WTC11 (cell line): Measurements from ENCODE around the gene BAIAP3. TPM values are rescaled to one million over a fixed set of nuclear protein-coding genes. Genes with fewer than 3 reads are reported as not detected.

Experiments used
- ATAC-seq: fragments of 200-7000 bp; cut with Tn5 transposase; 2 replicates; pipeline ENCODE4 v1.10.0; 2021; ENCODE audit warnings: mild to moderate bottlenecking, moderate library complexity
- CTCF ChIA-PET: fragments of 300-600 bp; sonication (Branson Sonifier 250); formaldehyde crosslinking; loops from one replicate; lab custom pipeline; 2021; ENCODE audit warnings: antibody characterized with exemption; lab: Charles Lee
- POLR2A ChIA-PET: fragments of 350-600 bp; sonication (Branson Sonifier 250); formaldehyde crosslinking; loops from one replicate; lab custom pipeline; 2021; ENCODE audit warnings: antibody characterized with exemption; lab: Charles Lee
- DNase-seq: peaks from one replicate; pipeline ENCODE4 v3.0.0; 2021; ENCODE audit warnings: low spot score
- H3K27ac Mint-ChIP-seq: 2 replicates; pipeline ENCODE4 v1.8.0; 2021; ENCODE audit warnings: mixed read lengths
- H3K27me3 Mint-ChIP-seq: 2 replicates; pipeline ENCODE4 v1.8.0; 2021; ENCODE audit warnings: low read depth, mild to moderate bottlenecking, moderate library complexity, mixed read lengths
- H3K36me3 Mint-ChIP-seq: 2 replicates; pipeline ENCODE4 v1.8.0; 2021; ENCODE audit warnings: mixed read lengths
- H3K4me1 Mint-ChIP-seq: 2 replicates; pipeline ENCODE4 v1.8.0; 2022; ENCODE audit warnings: mixed read lengths
- H3K4me3 Mint-ChIP-seq: 2 replicates; pipeline ENCODE4 v1.8.0; 2021; ENCODE audit warnings: mild to moderate bottlenecking, moderate library complexity, mixed read lengths
- H3K9me3 Mint-ChIP-seq: 2 replicates; pipeline ENCODE4 v1.8.0; 2021; ENCODE audit warnings: mixed read lengths
- ATF1 ChIP-seq: sonication (generic); formaldehyde crosslinking; IDR thresholded peaks from 2 replicates; pipeline ENCODE4 v1.8.1; 2023; ENCODE audit warnings: mild to moderate bottlenecking, moderate library complexity, missing genetic modification reagents
- FOXJ3 ChIP-seq: sonication (generic); formaldehyde crosslinking; IDR thresholded peaks from 2 replicates; pipeline ENCODE4 v1.9.0; 2021; ENCODE audit warnings: missing genetic modification reagents, mild to moderate bottlenecking, borderline replicate concordance
- FOXP1 ChIP-seq: sonication (generic); formaldehyde crosslinking; IDR thresholded peaks from 2 replicates; pipeline ENCODE4 v1.8.0; 2022; ENCODE audit warnings: missing genetic modification reagents, mild to moderate bottlenecking, moderate library complexity, borderline replicate concordance
- GRHL2 ChIP-seq: fragments of 250-450 bp; sonication (Bioruptor Pico); IDR thresholded peaks from 2 replicates; pipeline ENCODE4 v1.8.0; 2022; ENCODE audit warnings: mild to moderate bottlenecking, moderate library complexity; ENCODE audit not compliant: insufficient replicate concordance, severe bottlenecking
- HMGA2 ChIP-seq: fragments of 250-450 bp; sonication (Bioruptor Pico); IDR thresholded peaks from 2 replicates; pipeline ENCODE4 v1.4.0; 2021; ENCODE audit warnings: mild to moderate bottlenecking, moderate library complexity
- JAZF1 ChIP-seq: fragments of 250-450 bp; sonication (Bioruptor Pico); IDR thresholded peaks from 2 replicates; pipeline ENCODE4 v1.9.0; 2021; ENCODE audit warnings: moderate library complexity, mild to moderate bottlenecking, inconsistent platforms
- KAT7 ChIP-seq: sonication (generic); formaldehyde crosslinking; IDR thresholded peaks from 2 replicates; pipeline ENCODE4 v1.8.1; 2023; ENCODE audit warnings: missing genetic modification reagents, mild to moderate bottlenecking, borderline replicate concordance
- MYBL2 ChIP-seq: sonication (generic); formaldehyde crosslinking; IDR thresholded peaks from 2 replicates; pipeline ENCODE4 v1.8.1; 2023; ENCODE audit warnings: mild to moderate bottlenecking, moderate library complexity, missing genetic modification reagents
- SMAD3 ChIP-seq: sonication (generic); formaldehyde crosslinking; IDR thresholded peaks from 2 replicates; pipeline ENCODE4 v1.8.0; 2022; ENCODE audit warnings: missing genetic modification reagents, mild to moderate bottlenecking, borderline replicate concordance
- TP53 ChIP-seq: sonication (generic); formaldehyde crosslinking; IDR thresholded peaks from 2 replicates; pipeline ENCODE4 v1.8.1; 2023; ENCODE audit warnings: mild to moderate bottlenecking, missing genetic modification reagents
- ZNF121 ChIP-seq: sonication (generic); formaldehyde crosslinking; IDR thresholded peaks from 2 replicates; pipeline ENCODE4 v1.8.0; 2023; ENCODE audit warnings: missing genetic modification reagents
- ZNF232 ChIP-seq: sonication (generic); formaldehyde crosslinking; IDR thresholded peaks from 2 replicates; pipeline ENCODE4 v1.8.0; 2022; ENCODE audit warnings: mild to moderate bottlenecking, missing genetic modification reagents
- ZNF317 ChIP-seq: sonication (generic); formaldehyde crosslinking; IDR thresholded peaks from 2 replicates; pipeline ENCODE4 v1.8.1; 2023; ENCODE audit warnings: low read depth, mild to moderate bottlenecking, moderate library complexity, missing genetic modification reagents, borderline replicate concordance
- ZNF671 ChIP-seq: fragments of 250-450 bp; sonication (Bioruptor Pico); IDR thresholded peaks from 2 replicates; pipeline ENCODE4 v1.8.0; 2021; ENCODE audit warnings: mild to moderate bottlenecking
- total RNA-seq: library from RNA; stranded (reverse); gene quantifications from 3 replicates; pipeline ENCODE4 v1.2.3, GENCODE V29; 2021
- TF ChIP-seq, protein P1 (sequence below): sonication (generic); formaldehyde crosslinking; IDR thresholded peaks from 2 replicates; pipeline ENCODE4 v1.8.1; 2023; ENCODE audit warnings: mild to moderate bottlenecking, missing genetic modification reagents
- TF ChIP-seq, protein P2 (sequence below): fragments of 250-450 bp; sonication (Bioruptor Pico); IDR thresholded peaks from 2 replicates; pipeline ENCODE4 v1.9.0; 2021; ENCODE audit warnings: mild to moderate bottlenecking
- TF ChIP-seq, protein P3 (sequence below): sonication (generic); formaldehyde crosslinking; IDR thresholded peaks from 2 replicates; pipeline ENCODE4 v1.8.1; 2023; ENCODE audit warnings: mild to moderate bottlenecking, missing genetic modification reagents
- TF ChIP-seq, protein P4 (sequence below): sonication (generic); formaldehyde crosslinking; IDR thresholded peaks from 2 replicates; pipeline ENCODE4 v1.8.0; 2022; ENCODE audit warnings: mild to moderate bottlenecking, missing genetic modification reagents
- TF ChIP-seq, protein P5 (sequence below): sonication (generic); formaldehyde crosslinking; IDR thresholded peaks from 2 replicates; pipeline ENCODE4 v1.8.1; 2023; ENCODE audit warnings: mild to moderate bottlenecking, missing genetic modification reagents, moderate library complexity
- TF ChIP-seq, protein P6 (sequence below): sonication (generic); formaldehyde crosslinking; IDR thresholded peaks from 2 replicates; pipeline ENCODE4 v1.8.1; 2022; ENCODE audit warnings: missing genetic modification reagents, borderline replicate concordance
- TF ChIP-seq, protein P7 (sequence below): sonication (generic); formaldehyde crosslinking; conservative IDR thresholded peaks from 2 replicates; pipeline ENCODE4 v1.8.1; 2022; ENCODE audit warnings: mild to moderate bottlenecking, missing genetic modification reagents
- TF ChIP-seq, protein P8 (sequence below): fragments of 250-450 bp; sonication (Bioruptor Pico); IDR thresholded peaks from 2 replicates; pipeline ENCODE4 v1.9.0; 2021; ENCODE audit warnings: mild to moderate bottlenecking

BAIAP3 gene
- total RNA-seq, 1 experiment from 2014 or later: 18.8 TPM

DNA sequence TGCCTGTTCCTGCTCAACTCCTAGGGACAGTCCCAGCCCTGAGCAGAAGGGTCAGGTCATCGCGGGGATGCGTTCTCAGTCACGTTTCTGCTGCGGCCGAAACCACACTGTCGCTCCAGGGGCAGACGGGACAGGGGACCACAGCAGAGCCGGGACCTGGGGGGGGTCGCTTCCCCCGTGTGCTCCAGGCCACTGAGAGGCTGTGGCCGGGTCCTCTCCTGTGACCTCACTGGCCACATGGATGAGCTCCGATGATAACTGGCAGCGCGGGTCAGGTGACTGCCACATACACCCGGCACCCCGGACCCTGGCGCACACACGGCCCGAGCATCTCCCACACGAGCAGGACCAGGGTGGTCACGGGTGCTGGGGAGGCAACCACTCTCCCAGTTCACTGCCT is 31.1 kb downstream of the BAIAP3 start:
- Mint-ChIP-seq H3K4me1 (no peaks in the 10 kb centered on the region), H3K27me3 (no peaks in the 10 kb centered on the region), H3K27ac (no peak overlapping the region), H3K36me3 (peaks cover 15% of the 10 kb centered on the region), H3K4me3 (no peak overlapping the region), H3K9me3 (no peaks in the 10 kb centered on the region)
- ChIA-PET CTCF (interaction anchor here (1.1 to 3.8 kb wide), 5 partner anchors 14 to 341 kb away, joined by 3 to 31 read pairs (median 8); partner anchors contain the start of gene MAPK8IP3), POLR2A (no interaction called here)
- no peak for ATAC-seq
- no peak for DNase-seq
- TF ChIP-seq, protein P1, sequence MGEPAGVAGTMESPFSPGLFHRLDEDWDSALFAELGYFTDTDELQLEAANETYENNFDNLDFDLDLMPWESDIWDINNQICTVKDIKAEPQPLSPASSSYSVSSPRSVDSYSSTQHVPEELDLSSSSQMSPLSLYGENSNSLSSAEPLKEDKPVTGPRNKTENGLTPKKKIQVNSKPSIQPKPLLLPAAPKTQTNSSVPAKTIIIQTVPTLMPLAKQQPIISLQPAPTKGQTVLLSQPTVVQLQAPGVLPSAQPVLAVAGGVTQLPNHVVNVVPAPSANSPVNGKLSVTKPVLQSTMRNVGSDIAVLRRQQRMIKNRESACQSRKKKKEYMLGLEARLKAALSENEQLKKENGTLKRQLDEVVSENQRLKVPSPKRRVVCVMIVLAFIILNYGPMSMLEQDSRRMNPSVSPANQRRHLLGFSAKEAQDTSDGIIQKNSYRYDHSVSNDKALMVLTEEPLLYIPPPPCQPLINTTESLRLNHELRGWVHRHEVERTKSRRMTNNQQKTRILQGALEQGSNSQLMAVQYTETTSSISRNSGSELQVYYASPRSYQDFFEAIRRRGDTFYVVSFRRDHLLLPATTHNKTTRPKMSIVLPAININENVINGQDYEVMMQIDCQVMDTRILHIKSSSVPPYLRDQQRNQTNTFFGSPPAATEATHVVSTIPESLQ (CRISPR knock-in tag): no peak
- TF ChIP-seq ZNF121 (CRISPR knock-in tag) (no peak), KAT7 (CRISPR knock-in tag) (no peak), FOXJ3 (CRISPR knock-in tag) (no peak), HMGA2 (CRISPR knock-in tag) (no peak), ZNF671 (CRISPR knock-in tag) (no peak), SMAD3 (CRISPR knock-in tag) (no peak)
- TF ChIP-seq, protein P2, sequence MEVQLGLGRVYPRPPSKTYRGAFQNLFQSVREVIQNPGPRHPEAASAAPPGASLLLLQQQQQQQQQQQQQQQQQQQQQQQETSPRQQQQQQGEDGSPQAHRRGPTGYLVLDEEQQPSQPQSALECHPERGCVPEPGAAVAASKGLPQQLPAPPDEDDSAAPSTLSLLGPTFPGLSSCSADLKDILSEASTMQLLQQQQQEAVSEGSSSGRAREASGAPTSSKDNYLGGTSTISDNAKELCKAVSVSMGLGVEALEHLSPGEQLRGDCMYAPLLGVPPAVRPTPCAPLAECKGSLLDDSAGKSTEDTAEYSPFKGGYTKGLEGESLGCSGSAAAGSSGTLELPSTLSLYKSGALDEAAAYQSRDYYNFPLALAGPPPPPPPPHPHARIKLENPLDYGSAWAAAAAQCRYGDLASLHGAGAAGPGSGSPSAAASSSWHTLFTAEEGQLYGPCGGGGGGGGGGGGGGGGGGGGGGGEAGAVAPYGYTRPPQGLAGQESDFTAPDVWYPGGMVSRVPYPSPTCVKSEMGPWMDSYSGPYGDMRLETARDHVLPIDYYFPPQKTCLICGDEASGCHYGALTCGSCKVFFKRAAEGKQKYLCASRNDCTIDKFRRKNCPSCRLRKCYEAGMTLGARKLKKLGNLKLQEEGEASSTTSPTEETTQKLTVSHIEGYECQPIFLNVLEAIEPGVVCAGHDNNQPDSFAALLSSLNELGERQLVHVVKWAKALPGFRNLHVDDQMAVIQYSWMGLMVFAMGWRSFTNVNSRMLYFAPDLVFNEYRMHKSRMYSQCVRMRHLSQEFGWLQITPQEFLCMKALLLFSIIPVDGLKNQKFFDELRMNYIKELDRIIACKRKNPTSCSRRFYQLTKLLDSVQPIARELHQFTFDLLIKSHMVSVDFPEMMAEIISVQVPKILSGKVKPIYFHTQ (CRISPR knock-in tag): no peak
- TF ChIP-seq, protein P3, sequence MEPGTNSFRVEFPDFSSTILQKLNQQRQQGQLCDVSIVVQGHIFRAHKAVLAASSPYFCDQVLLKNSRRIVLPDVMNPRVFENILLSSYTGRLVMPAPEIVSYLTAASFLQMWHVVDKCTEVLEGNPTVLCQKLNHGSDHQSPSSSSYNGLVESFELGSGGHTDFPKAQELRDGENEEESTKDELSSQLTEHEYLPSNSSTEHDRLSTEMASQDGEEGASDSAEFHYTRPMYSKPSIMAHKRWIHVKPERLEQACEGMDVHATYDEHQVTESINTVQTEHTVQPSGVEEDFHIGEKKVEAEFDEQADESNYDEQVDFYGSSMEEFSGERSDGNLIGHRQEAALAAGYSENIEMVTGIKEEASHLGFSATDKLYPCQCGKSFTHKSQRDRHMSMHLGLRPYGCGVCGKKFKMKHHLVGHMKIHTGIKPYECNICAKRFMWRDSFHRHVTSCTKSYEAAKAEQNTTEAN: no peak
- TF ChIP-seq, protein P4, sequence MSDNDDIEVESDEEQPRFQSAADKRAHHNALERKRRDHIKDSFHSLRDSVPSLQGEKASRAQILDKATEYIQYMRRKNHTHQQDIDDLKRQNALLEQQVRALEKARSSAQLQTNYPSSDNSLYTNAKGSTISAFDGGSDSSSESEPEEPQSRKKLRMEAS (CRISPR knock-in tag): no peak
- TF ChIP-seq, protein P5, sequence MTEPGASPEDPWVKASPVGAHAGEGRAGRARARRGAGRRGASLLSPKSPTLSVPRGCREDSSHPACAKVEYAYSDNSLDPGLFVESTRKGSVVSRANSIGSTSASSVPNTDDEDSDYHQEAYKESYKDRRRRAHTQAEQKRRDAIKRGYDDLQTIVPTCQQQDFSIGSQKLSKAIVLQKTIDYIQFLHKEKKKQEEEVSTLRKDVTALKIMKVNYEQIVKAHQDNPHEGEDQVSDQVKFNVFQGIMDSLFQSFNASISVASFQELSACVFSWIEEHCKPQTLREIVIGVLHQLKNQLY (CRISPR knock-in tag): no peak
- TF ChIP-seq, protein P6, sequence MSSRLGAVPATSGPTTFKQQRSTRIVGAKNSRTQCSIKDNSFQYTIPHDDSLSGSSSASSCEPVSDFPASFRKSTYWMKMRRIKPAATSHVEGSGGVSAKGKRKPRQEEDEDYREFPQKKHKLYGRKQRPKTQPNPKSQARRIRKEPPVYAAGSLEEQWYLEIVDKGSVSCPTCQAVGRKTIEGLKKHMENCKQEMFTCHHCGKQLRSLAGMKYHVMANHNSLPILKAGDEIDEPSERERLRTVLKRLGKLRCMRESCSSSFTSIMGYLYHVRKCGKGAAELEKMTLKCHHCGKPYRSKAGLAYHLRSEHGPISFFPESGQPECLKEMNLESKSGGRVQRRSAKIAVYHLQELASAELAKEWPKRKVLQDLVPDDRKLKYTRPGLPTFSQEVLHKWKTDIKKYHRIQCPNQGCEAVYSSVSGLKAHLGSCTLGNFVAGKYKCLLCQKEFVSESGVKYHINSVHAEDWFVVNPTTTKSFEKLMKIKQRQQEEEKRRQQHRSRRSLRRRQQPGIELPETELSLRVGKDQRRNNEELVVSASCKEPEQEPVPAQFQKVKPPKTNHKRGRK: no peak

DNA sequence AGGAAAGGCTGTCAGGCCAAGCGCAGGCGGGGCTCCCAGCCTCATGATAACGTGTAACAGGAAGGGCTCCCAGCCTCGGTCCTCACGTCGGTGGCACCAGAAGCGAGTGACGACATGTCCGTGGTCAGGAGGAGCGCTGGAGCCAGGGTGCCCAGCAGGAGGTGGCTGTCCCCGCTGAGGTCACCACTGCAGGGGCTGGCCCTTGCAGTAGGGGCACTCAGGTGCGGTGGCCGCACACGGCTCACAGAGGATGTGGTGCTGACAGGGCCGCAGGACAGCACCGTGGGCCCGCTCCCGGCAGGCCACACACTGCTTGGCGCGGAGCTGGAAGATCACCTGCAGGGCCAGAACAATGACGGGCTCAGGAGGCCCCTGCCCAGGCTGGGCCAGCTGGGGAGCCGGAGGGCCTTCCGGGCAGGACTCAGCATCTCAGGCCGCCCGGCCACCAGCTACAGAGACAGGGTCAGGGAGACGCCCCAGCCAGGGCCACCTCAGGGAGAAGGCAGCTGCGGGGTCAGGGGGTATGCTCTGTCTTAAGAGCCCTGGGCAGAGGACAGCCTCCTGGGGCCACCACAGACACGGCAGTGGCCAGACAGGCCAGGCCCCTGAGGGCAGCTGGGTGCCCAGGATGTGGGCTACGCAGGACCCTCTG is 32.7 kb downstream of the BAIAP3 start:
- ATAC-seq (no peak), DNase-seq (no peak)
- Mint-ChIP-seq H3K4me3 (no peak overlapping the region), H3K4me1 (no peaks in the 10 kb centered on the region), H3K9me3 (no peaks in the 10 kb centered on the region), H3K27me3 (no peaks in the 10 kb centered on the region), H3K36me3 (peaks cover 15% of the 10 kb centered on the region), H3K27ac (peak overlapping the region; percentile 65; the same call in 1 of the 2 replicates)
- ChIA-PET CTCF (interaction anchor here (3.8 kb wide), 1 partner anchor 13 kb away, joined by 31 read pairs; no protein-coding TSS in a partner anchor), POLR2A (no interaction called here)
- TF ChIP-seq MYBL2 (CRISPR knock-in tag) (no peak), TP53 (CRISPR knock-in tag) (no peak), ZNF317 (CRISPR knock-in tag) (no peak), ATF1 (CRISPR knock-in tag) (no peak), GRHL2 (CRISPR knock-in tag) (no peak), ZNF121 (CRISPR knock-in tag) (no peak), JAZF1 (no peak), ZNF232 (CRISPR knock-in tag) (no peak), FOXP1 (CRISPR knock-in tag) (no peak)
- TF ChIP-seq, protein P7, sequence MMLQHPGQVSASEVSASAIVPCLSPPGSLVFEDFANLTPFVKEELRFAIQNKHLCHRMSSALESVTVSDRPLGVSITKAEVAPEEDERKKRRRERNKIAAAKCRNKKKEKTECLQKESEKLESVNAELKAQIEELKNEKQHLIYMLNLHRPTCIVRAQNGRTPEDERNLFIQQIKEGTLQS (CRISPR knock-in tag): no peak
- TF ChIP-seq, protein P8, sequence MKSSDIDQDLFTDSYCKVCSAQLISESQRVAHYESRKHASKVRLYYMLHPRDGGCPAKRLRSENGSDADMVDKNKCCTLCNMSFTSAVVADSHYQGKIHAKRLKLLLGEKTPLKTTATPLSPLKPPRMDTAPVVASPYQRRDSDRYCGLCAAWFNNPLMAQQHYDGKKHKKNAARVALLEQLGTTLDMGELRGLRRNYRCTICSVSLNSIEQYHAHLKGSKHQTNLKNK (CRISPR knock-in tag): no peak
- TF ChIP-seq, protein P2 (CRISPR knock-in tag): no peak
